B cell (primary cell): Measurements from ENCODE around the gene IGF1R. TPM values are rescaled to one million over a fixed set of nuclear protein-coding genes. Genes with fewer than 3 reads are reported as not detected.

ENCODE experiments used
- ATAC-seq: fragments of 200-7000 bp; cut with Tn5 transposase; one replicate; pipeline ENCODE4 v1.10.0; 2021; ENCODE audit warnings: low read depth, mild to moderate bottlenecking, moderate number of reproducible peaks, moderate library complexity
- CTCF ChIA-PET: fragments of 350-600 bp; sonication (Branson Sonifier 250); formaldehyde crosslinking; loops from one replicate; lab custom pipeline; 2021; ENCODE audit warnings: antibody characterized with exemption, inconsistent platforms; lab: Charles Lee
- POLR2A ChIA-PET: fragments of 350-600 bp; sonication (Branson Sonifier 250); formaldehyde crosslinking; loops from one replicate; lab custom pipeline; 2021; ENCODE audit warnings: antibody characterized with exemption; lab: Charles Lee
- DNase-seq: peaks from one replicate; pipeline ENCODE4 v3.0.0; 2013
- H2AFZ ChIP-seq: 2 replicates; pipeline ENCODE4 v1.6.1; 2012; ENCODE audit warnings: mild to moderate bottlenecking, low read depth, low read length; ENCODE audit not compliant: insufficient read depth, poor library complexity, severe bottlenecking
- H3K27ac ChIP-seq, 2 donors: 1 replicate in 1 of 2; 2 replicates in 1 of 2; pipeline ENCODE4 v1.5.1; 2012 to 2013; ENCODE audit warnings: low read length in 2 of 2, mild to moderate bottlenecking in 2 of 2, moderate library complexity in 1 of 2
- H3K27me3 ChIP-seq, 4 experiments: fragments of 200-600 bp in 1 of 4; sonication (generic) in 1 of 4; replicated peaks in 1 of 4; 1 replicate in 2 of 4; 2 replicates in 2 of 4; pipeline versions ENCODE4 v1.6.1 to v1.7.0; 2013 to 2016; ENCODE audit warnings: low read length in 3 of 4, mild to moderate bottlenecking in 2 of 4, mixed read lengths in 1 of 4, moderate library complexity in 1 of 4; ENCODE audit not compliant: insufficient read depth in 4 of 4, control insufficient read depth in 3 of 4; ENCODE audit errors: control extremely low read depth in 1 of 4
- H3K36me3 ChIP-seq, 2 experiments: replicated peaks in 1 of 2; 1 replicate in 1 of 2; 2 replicates in 1 of 2; pipeline versions ENCODE4 v1.6.1 to v1.7.1; 2013; ENCODE audit warnings: low read length in 1 of 2; ENCODE audit not compliant: insufficient read depth in 2 of 2, control insufficient read depth in 1 of 2; ENCODE audit errors: control extremely low read depth in 1 of 2, extremely low read depth in 1 of 2
- H3K4me1 ChIP-seq, 2 donors: fragments of 200-600 bp in 1 of 2; sonication (generic) in 1 of 2; 1 replicate in 1 of 2; 2 replicates in 1 of 2; pipeline versions ENCODE4 v1.5.1 to v1.6.1; 2013 to 2017; ENCODE audit warnings: low read length in 2 of 2; ENCODE audit not compliant: control insufficient read depth in 2 of 2, insufficient read depth in 2 of 2
- H3K4me2 ChIP-seq: replicated peaks from 2 replicates; pipeline ENCODE3; 2012; ENCODE audit warnings: mild to moderate bottlenecking, low read depth, low read length; ENCODE audit not compliant: poor library complexity, severe bottlenecking
- H3K4me3 ChIP-seq, 5 experiments: fragments of 200-600 bp in 1 of 5; sonication (generic) in 1 of 5; 1 replicate in 3 of 5; 2 replicates in 2 of 5; pipeline versions ENCODE4 v1.5.1 to v1.7.0; 2011 to 2016; ENCODE audit warnings: low read length in 4 of 5, mild to moderate bottlenecking in 4 of 5, low read depth in 2 of 5, control low read depth in 1 of 5, moderate library complexity in 1 of 5; ENCODE audit not compliant: insufficient read depth in 1 of 5; ENCODE audit errors: control extremely low read depth in 1 of 5, extremely low read depth in 1 of 5
- H3K79me2 ChIP-seq: fragments of 200-600 bp; sonication (generic); one replicate; pipeline ENCODE4 v1.6.0; 2016; ENCODE audit warnings: low read length; ENCODE audit not compliant: control insufficient read depth, insufficient read depth
- H3K9ac ChIP-seq: fragments of 200-600 bp; sonication (generic); 2 replicates; pipeline ENCODE4 v1.6.1; 2017; ENCODE audit warnings: mild to moderate bottlenecking, low read length, moderate library complexity
- H3K9me3 ChIP-seq, 3 donors: one replicate each; pipeline versions ENCODE4 v1.6.1 to v1.7.1; 2013; ENCODE audit warnings: low read length in 2 of 3; ENCODE audit not compliant: control insufficient read depth in 2 of 3, insufficient read depth in 1 of 3; ENCODE audit errors: control extremely low read depth in 1 of 3
- H4K20me1 ChIP-seq: 2 replicates; pipeline ENCODE4 v1.6.0; 2012; ENCODE audit warnings: mild to moderate bottlenecking, low read length; ENCODE audit not compliant: insufficient read depth, control insufficient read depth, poor library complexity, severe bottlenecking
- H3K27ac Mint-ChIP-seq: one replicate; pipeline ENCODE4 v1.8.0; 2021; ENCODE audit warnings: mixed read lengths
- H3K27me3 Mint-ChIP-seq: one replicate; pipeline ENCODE4 v1.8.0; 2021; ENCODE audit warnings: mixed read lengths
- H3K4me1 Mint-ChIP-seq: one replicate; pipeline ENCODE4 v1.8.0; 2021; ENCODE audit warnings: mixed read lengths
- H3K4me3 Mint-ChIP-seq: one replicate; pipeline ENCODE4 v1.8.0; 2021; ENCODE audit warnings: mixed read lengths
- H3K9me3 Mint-ChIP-seq: one replicate; pipeline ENCODE4 v1.8.0; 2022; ENCODE audit warnings: mixed read lengths; ENCODE audit not compliant: insufficient read depth
- CTCF ChIP-seq: fragments of 200-600 bp; IDR thresholded peaks from one replicate; pipeline ENCODE4 v1.8.0; 2022; ENCODE audit warnings: antibody characterized with exemption, mild to moderate bottlenecking
- EZH2 ChIP-seq: IDR thresholded peaks from 2 replicates; pipeline ENCODE4 v1.6.1; 2012; ENCODE audit warnings: borderline replicate concordance, low read depth, mild to moderate bottlenecking, moderate library complexity, low read length; ENCODE audit not compliant: insufficient read depth, poor library complexity, severe bottlenecking
- WGBS: methylation state at CpG from one replicate; pipeline ENCODE4 v1.1.5; 2013; ENCODE audit warnings: missing lambda C conversion rate; ENCODE audit not compliant: insufficient coverage; 5-methylcytosine and 5-hydroxymethylcytosine counted together
- intact Hi-C: fragments of 100-400 bp; cut with micrococcal nuclease; formaldehyde crosslinking; loops from one replicate; pipeline ENCODE4 v1.10.0; 2022
- polyA plus RNA-seq: library from polyadenylated mRNA; depleted of rRNA; stranded (reverse); fragments of >200 nt; gene quantifications from 2 replicates; pipeline ENCODE4 v1.2.3, GENCODE V29; 2012
- total RNA-seq, 2 donors: library from RNA; stranded (reverse); fragments of 120-200 nt in 1 of 2; gene quantifications; 1 replicate in 1 of 2; 2 replicates in 1 of 2; pipeline versions ENCODE4 v1.2.3 to v1.2.4, GENCODE V29; 2013 to 2022

IGF1R gene
- total and polyA plus RNA-seq, 2 donors (not counting 1 experiment from before 2014, with no cell fraction given), result 5.4 to 23.1 TPM

DNA sequence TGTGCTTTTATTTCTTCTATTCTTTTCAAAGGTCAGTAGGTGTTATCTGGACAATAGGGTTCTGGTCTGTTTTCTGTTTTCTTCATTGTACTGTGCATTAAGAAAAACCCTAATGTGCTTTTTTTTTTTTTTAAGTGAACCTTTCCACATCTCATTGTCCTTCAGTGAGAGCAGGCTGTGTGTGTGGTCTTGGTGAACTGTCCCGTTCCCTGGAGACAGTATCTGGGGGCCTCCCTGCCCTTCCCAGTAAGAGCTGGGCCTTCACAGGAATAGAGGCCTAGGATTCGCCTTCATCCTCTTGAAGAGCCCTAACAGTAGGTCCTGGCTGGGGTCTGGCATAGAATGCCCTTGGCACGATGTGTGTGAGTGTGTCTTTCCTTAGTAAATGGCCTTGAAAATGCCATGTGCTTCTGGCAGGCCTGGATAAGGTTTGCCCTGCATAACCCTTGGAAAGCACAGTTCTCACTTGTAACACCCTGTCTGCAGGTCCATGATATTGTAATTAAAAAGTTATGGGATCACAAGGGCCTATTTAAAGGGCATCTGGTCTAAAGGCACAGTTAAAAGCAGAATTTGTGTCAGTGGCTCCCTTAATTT, 81.2 kb downstream of the IGF1R start:
- Histone ChIP-seq H2AFZ (no peak overlapping the region), H3K79me2 (peaks cover 6% of the 10 kb centered on the region), H3K4me1 (peaks cover 3% of the 10 kb centered on the region in 2 donors), H3K4me3 (no peak overlapping the region), H3K27me3 (no peaks in the 10 kb centered on the region), H3K9me3 (no peaks in the 10 kb centered on the region), H3K4me2 (no peak overlapping the region), H3K27ac (no peak overlapping the region), H3K9ac (no peak overlapping the region), H3K36me3 (no peaks in the 10 kb centered on the region), H4K20me1 (no peaks in the 10 kb centered on the region)
- H3K27ac Mint-ChIP-seq, result no peak overlapping the region
- DNase-seq, result no peak
- WGBS, result 94% methylated on average over 3 of the region's 3 CpGs
- peaks cover 3% of the 10 kb centered on the region for H3K4me1 Mint-ChIP-seq
- ChIA-PET POLR2A (no interaction called here), CTCF (no interaction called here)
- H3K4me3 Mint-ChIP-seq, result no peak overlapping the region
- no peak for ATAC-seq
- H3K27me3 Mint-ChIP-seq, result no peaks in the 10 kb centered on the region
- intact Hi-C loops, result no loop called here
- no peaks in the 10 kb centered on the region for H3K9me3 Mint-ChIP-seq
- TF ChIP-seq CTCF, result no peak
- no peak for TF ChIP-seq EZH2

DNA sequence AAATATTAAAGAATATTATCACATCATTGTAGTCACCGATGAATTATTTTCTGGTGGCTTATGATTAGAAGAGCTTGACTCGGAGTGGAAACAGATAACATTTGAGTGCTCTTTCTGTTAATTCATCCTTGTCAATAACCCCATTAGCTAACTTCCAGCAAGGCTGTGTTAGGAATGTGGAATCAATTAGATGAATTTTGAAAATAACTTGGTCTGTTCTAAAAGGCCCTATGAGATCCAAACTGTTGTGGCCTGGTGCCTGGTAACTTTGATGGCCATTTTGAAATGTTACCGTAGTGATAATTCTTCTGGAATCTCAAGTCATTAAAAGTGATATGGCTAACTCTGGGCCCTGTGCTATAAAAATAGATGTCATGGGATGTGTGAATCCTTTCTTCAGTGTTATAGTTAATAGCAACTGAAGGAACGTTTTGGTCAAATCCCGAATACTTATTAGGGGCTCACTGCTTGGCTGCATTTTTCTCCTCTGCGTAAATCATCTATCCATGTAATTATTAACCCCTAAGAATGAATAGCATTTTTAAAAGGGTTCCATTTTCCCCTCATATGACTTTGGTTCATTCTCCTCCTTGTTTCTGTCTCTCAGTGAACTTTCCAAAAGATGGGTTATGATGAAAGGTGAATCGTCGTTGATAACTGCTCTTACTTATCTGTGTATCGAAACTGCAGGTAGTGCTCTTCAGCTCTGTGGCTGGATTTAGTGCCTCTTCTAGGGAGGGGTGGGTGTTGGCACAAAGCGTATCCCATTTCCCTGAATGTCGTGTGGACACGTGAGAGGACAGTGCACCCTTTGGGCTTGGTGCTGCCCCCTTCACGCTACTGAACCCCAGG, 82.7 kb downstream of the IGF1R start:
- DNase-seq, result no peak

More for the DNA sequence above, 82.7 kb downstream of the IGF1R start:
- peaks cover 6% of the 10 kb centered on the region for H3K79me2 ChIP-seq
- ATAC-seq, result no peak
- intact Hi-C loops, result no loop called here
- no peaks in the 10 kb centered on the region for H3K36me3 ChIP-seq
- H3K4me3 ChIP-seq, result no peak overlapping the region
- no peak overlapping the region for H2AFZ ChIP-seq
- CTCF ChIA-PET, result interaction anchor here (1.6 kb wide), 1 partner anchor 9 kb away, joined by 4 read pairs; no protein-coding TSS in a partner anchor
- Mint-ChIP-seq H3K9me3 (no peaks in the 10 kb centered on the region), H3K27me3 (no peaks in the 10 kb centered on the region), H3K27ac (no peak overlapping the region), H3K4me3 (no peak overlapping the region), H3K4me1 (peaks cover 7% of the 10 kb centered on the region)
- no peak overlapping the region for H3K4me2 ChIP-seq
- no peak overlapping the region for H3K27ac ChIP-seq
- POLR2A ChIA-PET, result no interaction called here
- peaks cover 4% of the 10 kb centered on the region in 2 donors for H3K4me1 ChIP-seq
- no peak for TF ChIP-seq CTCF
- no peak for TF ChIP-seq EZH2
- no peaks in the 10 kb centered on the region for H3K27me3 ChIP-seq
- H3K9me3 ChIP-seq, result no peaks in the 10 kb centered on the region
- no peaks in the 10 kb centered on the region for H4K20me1 ChIP-seq
- 95% methylated on average over 10 of the region's 13 CpGs for WGBS
- no peak overlapping the region for H3K9ac ChIP-seq
